ENCODE results near the gene LPP.

The LPP gene

GRCh38 chr3:188692700-188693099 lies 538.7 kb downstream of the LPP start:
- Histone ChIP-seq H3K27me3 (replicated peaks) (no peaks in the 10 kb centered on the region), H3K27ac (no peak overlapping the region), H3K4me3 (ENCODE audit: low read depth, low read length) (no peak overlapping the region), H3K36me3 (replicated peaks) (no peaks in the 10 kb centered on the region)
- in situ Hi-C loops (cut with HindIII; ENCODE audit: low pct_ligation_motif_present, low sequenced_read_pairs), result loop anchor here (25.0 kb wide), 1 partner anchor 955 kb away; the partner anchor contains the start of gene BCL6
- no peak for TF ChIP-seq CTCF (IDR thresholded peaks at IDR 0.05; ENCODE audit: low read depth, low read length, missing control alignments)
- no peak for DNase-seq

GRCh38 chr3:188693435-188693834 lies 539.5 kb downstream of the LPP start:
- in situ Hi-C loops (cut with HindIII; ENCODE audit: low pct_ligation_motif_present, low sequenced_read_pairs), result loop anchor here (25.0 kb wide), 1 partner anchor 956 kb away; the partner anchor contains the start of gene BCL6
- no peak for TF ChIP-seq CTCF (IDR thresholded peaks at IDR 0.05; ENCODE audit: low read depth, low read length, missing control alignments)
- no peak overlapping the region for H3K4me3 ChIP-seq (ENCODE audit: low read depth, low read length)
- H3K36me3 ChIP-seq (replicated peaks), result no peaks in the 10 kb centered on the region
- no peaks in the 10 kb centered on the region for H3K27me3 ChIP-seq (replicated peaks)
- H3K27ac ChIP-seq, result no peak overlapping the region
- DNase-seq, result no peak

GRCh38 chr3:188695241-188695640 lies 541.3 kb downstream of the LPP start:
- Histone ChIP-seq H3K27ac (no peak overlapping the region), H3K27me3 (replicated peaks) (no peaks in the 10 kb centered on the region), H3K4me3 (ENCODE audit: low read depth, low read length) (no peak overlapping the region), H3K36me3 (replicated peaks) (no peaks in the 10 kb centered on the region)
- peak; percentile 48 for DNase-seq
- no peak for TF ChIP-seq CTCF (IDR thresholded peaks at IDR 0.05; ENCODE audit: low read depth, low read length, missing control alignments)
- in situ Hi-C loops (cut with HindIII; ENCODE audit: low pct_ligation_motif_present, low sequenced_read_pairs), result loop anchor here (25.0 kb wide), 1 partner anchor 958 kb away; the partner anchor contains the start of gene BCL6

GRCh38 chr3:188697127-188697526 lies 543.2 kb downstream of the LPP start:
- Histone ChIP-seq H3K4me3 (ENCODE audit: low read depth, low read length) (no peak overlapping the region), H3K36me3 (replicated peaks) (no peaks in the 10 kb centered on the region), H3K27me3 (replicated peaks) (no peaks in the 10 kb centered on the region), H3K27ac (no peak overlapping the region)
- TF ChIP-seq CTCF (IDR thresholded peaks at IDR 0.05; ENCODE audit: low read depth, low read length, missing control alignments), result no peak
- in situ Hi-C loops (cut with HindIII; ENCODE audit: low pct_ligation_motif_present, low sequenced_read_pairs), result loop anchor here (25.0 kb wide), 1 partner anchor 960 kb away; the partner anchor contains the start of gene BCL6
- DNase-seq, result no peak

GRCh38 chr3:188698436-188698835 lies 544.5 kb downstream of the LPP start:
- H3K27me3 ChIP-seq (replicated peaks), result no peaks in the 10 kb centered on the region
- no peak overlapping the region for H3K4me3 ChIP-seq (ENCODE audit: low read depth, low read length)
- in situ Hi-C loops (cut with HindIII; ENCODE audit: low pct_ligation_motif_present, low sequenced_read_pairs), result loop anchor here (25.0 kb wide), 1 partner anchor 961 kb away; the partner anchor contains the start of gene BCL6
- TF ChIP-seq CTCF (IDR thresholded peaks at IDR 0.05; ENCODE audit: low read depth, low read length, missing control alignments), result no peak
- no peak overlapping the region for H3K27ac ChIP-seq
- H3K36me3 ChIP-seq (replicated peaks), result no peaks in the 10 kb centered on the region
- DNase-seq, result no peak

- H3K27me3 ChIP-seq (replicated peaks), result no peaks in the 10 kb centered on the region
- DNase-seq, result no peak
- H3K4me3 ChIP-seq (ENCODE audit: low read depth, low read length), result no peak overlapping the region
- no peaks in the 10 kb centered on the region for H3K36me3 ChIP-seq (replicated peaks)
- no peak for TF ChIP-seq CTCF (IDR thresholded peaks at IDR 0.05; ENCODE audit: low read depth, low read length, missing control alignments)
- in situ Hi-C loops (cut with HindIII; ENCODE audit: low pct_ligation_motif_present, low sequenced_read_pairs), result no loop called here
- H3K27ac ChIP-seq, result no peak overlapping the region
Measured at GRCh38 chr3:188700501-188700900, 546.5 kb downstream of the LPP start.
